Measurements from ENCODE around the gene TMEM129.

DNA sequence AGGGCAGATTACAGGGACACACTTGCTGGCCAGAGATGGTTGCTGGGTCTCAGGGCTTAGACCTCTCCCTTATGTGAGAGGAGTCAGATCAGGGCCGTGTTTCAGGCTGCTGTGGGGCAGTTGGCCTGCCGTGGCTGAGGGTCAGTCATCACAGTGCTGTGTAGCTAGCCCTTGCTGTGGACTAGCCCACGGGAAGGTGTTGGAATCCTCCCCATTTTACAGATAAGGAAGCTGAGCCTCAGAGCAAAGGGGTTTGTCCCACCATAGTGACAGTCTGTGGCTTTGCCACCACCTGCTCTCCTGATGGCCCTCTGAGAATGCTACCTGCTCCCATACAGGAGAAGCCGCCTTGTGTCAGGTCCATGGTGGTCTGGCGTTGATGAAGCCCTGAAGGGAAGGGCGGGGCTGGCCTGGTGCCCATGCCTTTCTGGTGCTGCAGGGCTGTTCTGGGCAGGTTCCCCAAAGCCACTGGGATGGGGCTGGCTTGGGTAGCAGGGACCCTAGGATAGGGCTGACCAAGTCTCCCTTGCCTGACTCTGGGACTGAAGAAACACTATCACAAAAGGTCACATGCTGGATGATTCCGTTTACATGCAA is 34.6 kb downstream of the TMEM129 start:
- TF ChIP-seq, protein P1, sequence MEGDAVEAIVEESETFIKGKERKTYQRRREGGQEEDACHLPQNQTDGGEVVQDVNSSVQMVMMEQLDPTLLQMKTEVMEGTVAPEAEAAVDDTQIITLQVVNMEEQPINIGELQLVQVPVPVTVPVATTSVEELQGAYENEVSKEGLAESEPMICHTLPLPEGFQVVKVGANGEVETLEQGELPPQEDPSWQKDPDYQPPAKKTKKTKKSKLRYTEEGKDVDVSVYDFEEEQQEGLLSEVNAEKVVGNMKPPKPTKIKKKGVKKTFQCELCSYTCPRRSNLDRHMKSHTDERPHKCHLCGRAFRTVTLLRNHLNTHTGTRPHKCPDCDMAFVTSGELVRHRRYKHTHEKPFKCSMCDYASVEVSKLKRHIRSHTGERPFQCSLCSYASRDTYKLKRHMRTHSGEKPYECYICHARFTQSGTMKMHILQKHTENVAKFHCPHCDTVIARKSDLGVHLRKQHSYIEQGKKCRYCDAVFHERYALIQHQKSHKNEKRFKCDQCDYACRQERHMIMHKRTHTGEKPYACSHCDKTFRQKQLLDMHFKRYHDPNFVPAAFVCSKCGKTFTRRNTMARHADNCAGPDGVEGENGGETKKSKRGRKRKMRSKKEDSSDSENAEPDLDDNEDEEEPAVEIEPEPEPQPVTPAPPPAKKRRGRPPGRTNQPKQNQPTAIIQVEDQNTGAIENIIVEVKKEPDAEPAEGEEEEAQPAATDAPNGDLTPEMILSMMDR (IDR thresholded peaks at IDR 0.05) = no peak
- no peak for TF ChIP-seq EZH2 (IDR thresholded peaks at IDR 0.05)
- TF ChIP-seq EZH2phosphoT487 (IDR thresholded peaks at IDR 0.05) = no peak

Measured in neural progenitor cell (in vitro differentiated cells).